ENCODE results near the gene EIF4EBP2. TPM values are rescaled to one million over a fixed set of nuclear protein-coding genes. Genes with fewer than 3 reads are reported as not detected.
A peak's percentile ranks its signal among the peaks of the same experiment; 100 is the strongest.

Gene EIF4EBP2
- polyA plus RNA-seq, 1 donor (not counting 4 experiments of a cell fraction or from before 2014, with no cell fraction given), result 18.9 TPM

DNA sequence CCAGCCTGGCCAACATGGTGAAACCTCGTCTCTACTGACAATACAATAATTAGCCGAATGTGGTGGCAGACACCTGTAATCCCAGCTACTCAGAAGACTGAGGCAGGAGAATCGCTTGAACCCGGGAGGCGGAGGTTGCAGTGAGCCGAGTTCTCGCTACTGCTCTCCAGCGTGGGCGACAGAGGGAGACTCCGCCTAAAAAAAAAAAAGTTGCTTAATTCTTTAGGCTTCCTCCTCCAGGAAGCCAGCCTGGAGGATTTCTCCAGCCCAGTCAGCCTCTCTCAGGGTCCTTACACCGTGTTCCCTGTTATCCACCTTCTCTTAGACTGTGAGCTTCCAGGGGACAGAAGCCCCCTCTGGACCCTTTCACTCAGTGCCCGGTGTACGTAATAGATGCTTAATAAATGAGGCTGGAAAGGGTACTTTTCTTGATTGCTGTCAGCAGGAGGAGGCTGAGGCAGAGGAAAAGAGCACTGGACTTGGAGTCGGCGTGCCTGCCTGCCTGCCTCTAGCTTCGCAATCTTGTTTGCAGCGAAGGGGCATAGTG is 53.9 kb downstream of the EIF4EBP2 start:
- H3K4me1 ChIP-seq (ENCODE audit: control insufficient read depth, extremely low read depth, insufficient read depth, low read length), result peaks cover 14% of the 10 kb centered on the region
- H3K36me3 ChIP-seq (ENCODE audit: control insufficient read depth in 2 of 2, extremely low read depth in 1 of 2, insufficient read depth in 2 of 2, low read length in 2 of 2), result no peaks in the 10 kb centered on the region
- no peaks in the 10 kb centered on the region for H3K79me2 ChIP-seq (ENCODE audit: control insufficient read depth, insufficient read depth, low read length)
- FAIRE-seq, result no peak
- no peak overlapping the region for H3K9ac ChIP-seq (ENCODE audit: control insufficient read depth, extremely low read depth, insufficient read depth, low read length)
- TF ChIP-seq, protein P1, sequence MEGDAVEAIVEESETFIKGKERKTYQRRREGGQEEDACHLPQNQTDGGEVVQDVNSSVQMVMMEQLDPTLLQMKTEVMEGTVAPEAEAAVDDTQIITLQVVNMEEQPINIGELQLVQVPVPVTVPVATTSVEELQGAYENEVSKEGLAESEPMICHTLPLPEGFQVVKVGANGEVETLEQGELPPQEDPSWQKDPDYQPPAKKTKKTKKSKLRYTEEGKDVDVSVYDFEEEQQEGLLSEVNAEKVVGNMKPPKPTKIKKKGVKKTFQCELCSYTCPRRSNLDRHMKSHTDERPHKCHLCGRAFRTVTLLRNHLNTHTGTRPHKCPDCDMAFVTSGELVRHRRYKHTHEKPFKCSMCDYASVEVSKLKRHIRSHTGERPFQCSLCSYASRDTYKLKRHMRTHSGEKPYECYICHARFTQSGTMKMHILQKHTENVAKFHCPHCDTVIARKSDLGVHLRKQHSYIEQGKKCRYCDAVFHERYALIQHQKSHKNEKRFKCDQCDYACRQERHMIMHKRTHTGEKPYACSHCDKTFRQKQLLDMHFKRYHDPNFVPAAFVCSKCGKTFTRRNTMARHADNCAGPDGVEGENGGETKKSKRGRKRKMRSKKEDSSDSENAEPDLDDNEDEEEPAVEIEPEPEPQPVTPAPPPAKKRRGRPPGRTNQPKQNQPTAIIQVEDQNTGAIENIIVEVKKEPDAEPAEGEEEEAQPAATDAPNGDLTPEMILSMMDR (optimal IDR thresholded peaks at IDR 0.05 in 1 of 3, IDR thresholded peaks at IDR 0.05 in 1 of 3, conservative IDR thresholded peaks at IDR 0.05 in 1 of 3; ENCODE audit: extremely low read depth in 1 of 3, insufficient read depth in 2 of 3, low read length in 3 of 3), result no peak
- no peak for TF ChIP-seq EZH2 (IDR thresholded peaks at IDR 0.05; ENCODE audit: low read length)
- no peak overlapping the region for H3K4me3 ChIP-seq (ENCODE audit: control insufficient read depth in 2 of 3, extremely low read depth in 1 of 3, insufficient read depth in 2 of 3, low read depth in 1 of 3, low read length in 3 of 3)
- dilution Hi-C loops (cut with MboI; ENCODE audit: extremely low pct_ligation_motif_present, low sequenced_read_pairs), result no loop called here
- no peaks in the 10 kb centered on the region for H3K9me1 ChIP-seq (ENCODE audit: control insufficient read depth, extremely low read depth, insufficient read depth, low read length)
- DNase-seq (ENCODE audit: low read depth, low spot score), result no peak
- no peak overlapping the region for H3K27ac ChIP-seq (ENCODE audit: control insufficient read depth, insufficient read depth, low read length)
- H2AFZ ChIP-seq (ENCODE audit: control insufficient read depth, low read length), result no peak overlapping the region
- H3K4me2 ChIP-seq (ENCODE audit: control insufficient read depth, extremely low read depth, insufficient read depth, low read depth, low read length), result peak overlapping the region; percentile 45
- no peaks in the 10 kb centered on the region for H4K20me1 ChIP-seq (ENCODE audit: control insufficient read depth, extremely low read depth, insufficient read depth, low read length)
- H3K9me3 ChIP-seq (ENCODE audit: control insufficient read depth, low read depth, low read length), result no peaks in the 10 kb centered on the region
- H3K27me3 ChIP-seq (ENCODE audit: control insufficient read depth, extremely low read depth, insufficient read depth, low read length), result peaks cover 40% of the 10 kb centered on the region

GRCh38 chr10:70458329-70459060 is 54.5 kb downstream of the EIF4EBP2 start:
- no peak for FAIRE-seq
- Histone ChIP-seq H2AFZ (ENCODE audit: control insufficient read depth, low read length) (no peak overlapping the region), H3K4me3 (ENCODE audit: control insufficient read depth in 2 of 3, extremely low read depth in 1 of 3, insufficient read depth in 2 of 3, low read depth in 1 of 3, low read length in 3 of 3) (no peak overlapping the region), H3K9me1 (ENCODE audit: control insufficient read depth, extremely low read depth, insufficient read depth, low read length) (no peaks in the 10 kb centered on the region), H4K20me1 (ENCODE audit: control insufficient read depth, extremely low read depth, insufficient read depth, low read length) (no peaks in the 10 kb centered on the region), H3K9me3 (ENCODE audit: control insufficient read depth, low read depth, low read length) (no peaks in the 10 kb centered on the region), H3K27me3 (ENCODE audit: control insufficient read depth, extremely low read depth, insufficient read depth, low read length) (peaks cover 40% of the 10 kb centered on the region), H3K4me1 (ENCODE audit: control insufficient read depth, extremely low read depth, insufficient read depth, low read length) (peaks cover 15% of the 10 kb centered on the region), H3K4me2 (ENCODE audit: control insufficient read depth, extremely low read depth, insufficient read depth, low read depth, low read length) (peak overlapping the region; percentile 45), H3K27ac (ENCODE audit: control insufficient read depth, insufficient read depth, low read length) (no peak overlapping the region), H3K9ac (ENCODE audit: control insufficient read depth, extremely low read depth, insufficient read depth, low read length) (no peak overlapping the region), H3K79me2 (ENCODE audit: control insufficient read depth, insufficient read depth, low read length) (no peaks in the 10 kb centered on the region), H3K36me3 (ENCODE audit: control insufficient read depth in 2 of 2, extremely low read depth in 1 of 2, insufficient read depth in 2 of 2, low read length in 2 of 2) (no peaks in the 10 kb centered on the region)
- TF ChIP-seq EZH2 (IDR thresholded peaks at IDR 0.05; ENCODE audit: low read length), result peak; percentile 17
- TF ChIP-seq, protein P1 (optimal IDR thresholded peaks at IDR 0.05 in 1 of 3, IDR thresholded peaks at IDR 0.05 in 1 of 3, conservative IDR thresholded peaks at IDR 0.05 in 1 of 3; ENCODE audit: extremely low read depth in 1 of 3, insufficient read depth in 2 of 3, low read length in 3 of 3), result no peak
- DNase-seq (ENCODE audit: low read depth, low spot score), result no peak
- dilution Hi-C loops (cut with MboI; ENCODE audit: extremely low pct_ligation_motif_present, low sequenced_read_pairs), result no loop called here
